GM12864 (cell line): Measurements from ENCODE around the gene CNPY4.
A peak's percentile ranks its signal among the peaks of the same experiment; 100 is the strongest.

Source experiments
- DNase-seq: peaks from one replicate; pipeline ENCODE4 v3.0.0-alpha.2; 2011; ENCODE audit warnings: low read depth
- H3K4me3 ChIP-seq: 2 replicates; pipeline ENCODE4 v1.5.1; 2011; ENCODE audit warnings: mild to moderate bottlenecking, low read depth, low read length, control low read depth
- TF ChIP-seq, protein P1 (sequence below): IDR thresholded peaks from 2 replicates; pipeline ENCODE4 v1.5.1; 2011; ENCODE audit warnings: low read depth, mild to moderate bottlenecking, moderate library complexity, low read length, control low read depth, inconsistent platforms; ENCODE audit errors: missing control alignments

Gene CNPY4

DNA sequence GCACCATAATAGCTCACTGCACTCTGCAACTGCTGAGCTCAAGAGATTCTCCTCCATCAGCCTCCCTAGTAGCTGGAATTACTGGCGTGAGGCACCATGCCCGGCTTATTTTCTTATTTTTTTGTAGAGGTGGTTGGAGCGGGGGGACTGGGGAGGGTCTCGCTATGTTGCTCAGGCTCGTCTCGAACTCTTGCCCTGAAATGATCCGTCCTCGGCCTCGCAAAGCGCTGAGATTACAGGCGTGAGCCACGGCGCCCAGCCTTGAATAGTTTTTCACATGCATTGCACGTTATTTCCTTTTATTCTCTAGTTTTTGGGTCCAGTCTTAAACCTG lies 28.8 kb downstream of the CNPY4 start:
- TF ChIP-seq, protein P1, sequence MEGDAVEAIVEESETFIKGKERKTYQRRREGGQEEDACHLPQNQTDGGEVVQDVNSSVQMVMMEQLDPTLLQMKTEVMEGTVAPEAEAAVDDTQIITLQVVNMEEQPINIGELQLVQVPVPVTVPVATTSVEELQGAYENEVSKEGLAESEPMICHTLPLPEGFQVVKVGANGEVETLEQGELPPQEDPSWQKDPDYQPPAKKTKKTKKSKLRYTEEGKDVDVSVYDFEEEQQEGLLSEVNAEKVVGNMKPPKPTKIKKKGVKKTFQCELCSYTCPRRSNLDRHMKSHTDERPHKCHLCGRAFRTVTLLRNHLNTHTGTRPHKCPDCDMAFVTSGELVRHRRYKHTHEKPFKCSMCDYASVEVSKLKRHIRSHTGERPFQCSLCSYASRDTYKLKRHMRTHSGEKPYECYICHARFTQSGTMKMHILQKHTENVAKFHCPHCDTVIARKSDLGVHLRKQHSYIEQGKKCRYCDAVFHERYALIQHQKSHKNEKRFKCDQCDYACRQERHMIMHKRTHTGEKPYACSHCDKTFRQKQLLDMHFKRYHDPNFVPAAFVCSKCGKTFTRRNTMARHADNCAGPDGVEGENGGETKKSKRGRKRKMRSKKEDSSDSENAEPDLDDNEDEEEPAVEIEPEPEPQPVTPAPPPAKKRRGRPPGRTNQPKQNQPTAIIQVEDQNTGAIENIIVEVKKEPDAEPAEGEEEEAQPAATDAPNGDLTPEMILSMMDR: no peak
- no peak for DNase-seq
- H3K4me3 ChIP-seq: peak overlapping the region; percentile 47

DNA sequence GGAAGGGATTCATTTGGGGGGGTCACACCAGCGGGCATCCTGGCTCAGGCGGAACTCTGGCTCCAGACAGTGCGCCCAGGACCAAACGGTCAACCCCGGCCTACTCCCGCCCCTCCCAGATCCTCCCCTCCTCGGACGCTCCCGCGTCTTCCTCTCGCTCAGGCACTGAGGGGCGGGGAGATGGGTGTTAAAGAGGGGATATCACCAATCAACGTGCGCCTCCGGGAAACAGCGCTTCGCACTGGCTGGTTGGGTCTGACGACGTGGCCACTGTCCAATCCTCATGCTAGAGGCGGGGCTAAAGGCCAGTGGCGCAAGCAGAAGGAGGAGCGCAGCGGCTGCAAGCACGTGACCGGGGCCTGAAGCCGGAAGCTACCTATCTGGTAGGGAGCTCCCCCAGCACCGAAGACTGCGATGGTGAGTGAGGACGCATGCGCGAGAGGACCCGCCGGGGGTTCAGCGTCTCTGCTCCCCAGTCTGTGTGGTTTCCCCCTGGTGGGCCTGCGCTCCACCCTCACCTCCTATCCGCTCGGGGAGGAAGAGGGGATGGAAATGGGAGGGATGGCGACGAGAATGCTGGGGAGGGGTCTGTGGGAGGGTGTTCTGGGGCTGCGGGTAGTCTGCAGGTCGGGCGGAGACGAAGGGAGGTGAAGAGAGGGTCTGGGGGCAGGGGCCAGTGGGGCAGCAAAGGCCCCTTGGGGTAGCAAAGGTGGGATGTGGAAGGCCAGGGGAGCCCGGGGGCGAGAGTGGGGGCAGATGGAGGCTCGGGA lies 29.3 kb downstream of the CNPY4 start, which contains the start of gene LAMTOR4:
TSS of gene LAMTOR4 (plus strand) at position 360 of the 770 bp plus-strand sequence. CDS start at position 415, 55 bp downstream.
- TF ChIP-seq, protein P1: peak; percentile 4
- peak; percentile 99 for DNase-seq
- H3K4me3 ChIP-seq: peak within 1 kb of the TSS; percentile 97

- H3K4me3 ChIP-seq: no peak overlapping the region
- TF ChIP-seq, protein P1: no peak
- no peak for DNase-seq
Measured at GRCh38 chr7:100152404-100152803, 33.0 kb downstream of the CNPY4 start.

GRCh38 chr7:100152937-100153666 lies 33.7 kb downstream of the CNPY4 start:
- H3K4me3 ChIP-seq: no peak overlapping the region
- TF ChIP-seq, protein P1: no peak
- DNase-seq: no peak

GRCh38 chr7:100153708-100154535 lies 34.5 kb downstream of the CNPY4 start:
- DNase-seq: no peak
- TF ChIP-seq, protein P1: no peak
- no peak overlapping the region for H3K4me3 ChIP-seq

- DNase-seq: no peak
- TF ChIP-seq, protein P1: no peak
- no peak overlapping the region for H3K4me3 ChIP-seq
Measured at GRCh38 chr7:100154651-100155491, 35.4 kb downstream of the CNPY4 start.
